ENCODE measurements around the gene LSAMP.

LSAMP gene

GRCh38 chr3:116179091-116179490 is 266.2 kb downstream of the LSAMP start:
- no peak overlapping the region for H3K4me2 ChIP-seq (ENCODE audit: low read depth, low read length, poor library complexity, severe bottlenecking)

GRCh38 chr3:116176974-116177555 is 268.2 kb downstream of the LSAMP start:
- Histone ChIP-seq H4K20me1 (ENCODE audit: insufficient read depth, low read length, poor library complexity, severe bottlenecking) (no peaks in the 10 kb centered on the region), H3K9me2 (replicated peaks; ENCODE audit: low read depth, low read length) (no peaks in the 10 kb centered on the region), H3K36me3 (ENCODE audit: insufficient read depth, low read length) (no peaks in the 10 kb centered on the region), H3K4me1 (ENCODE audit: insufficient read depth, low read length, poor library complexity, severe bottlenecking) (no peaks in the 10 kb centered on the region), H3K79me2 (ENCODE audit: insufficient read depth, low read length) (no peaks in the 10 kb centered on the region), H3K4me3 (ENCODE audit: low read length, poor library complexity, severe bottlenecking) (no peak overlapping the region), H3K9ac (ENCODE audit: low read depth, low read length, poor library complexity, severe bottlenecking) (no peak overlapping the region), H3K27me3 (ENCODE audit: insufficient read depth, low read length, poor library complexity, severe bottlenecking) (no peaks in the 10 kb centered on the region), H3K4me2 (ENCODE audit: low read depth, low read length, poor library complexity, severe bottlenecking) (no peak overlapping the region), H2AFZ (ENCODE audit: low read length) (no peak overlapping the region), H3F3A (ENCODE audit: low read depth) (no peaks in the 10 kb centered on the region), H3K9me3 (ENCODE audit: insufficient read depth, low read depth, low read length) (no peaks in the 10 kb centered on the region)
- TF ChIP-seq CTCF (conservative IDR thresholded peaks at IDR 0.05; ENCODE audit: low read length) (no peak), EZH2phosphoT487 (IDR thresholded peaks at IDR 0.05; ENCODE audit: borderline replicate concordance) (no peak)

More at GRCh38 chr3:116179091-116179490, 266.2 kb downstream of the LSAMP start:
- no peaks in the 10 kb centered on the region for H3K9me2 ChIP-seq (replicated peaks; ENCODE audit: low read depth, low read length)
- no peaks in the 10 kb centered on the region for H3K9me3 ChIP-seq (ENCODE audit: insufficient read depth, low read depth, low read length)
- H3K9ac ChIP-seq (ENCODE audit: low read depth, low read length, poor library complexity, severe bottlenecking) = no peak overlapping the region
- TF ChIP-seq CTCF (conservative IDR thresholded peaks at IDR 0.05; ENCODE audit: low read length) = no peak
- TF ChIP-seq EZH2phosphoT487 (IDR thresholded peaks at IDR 0.05; ENCODE audit: borderline replicate concordance) = no peak
- H2AFZ ChIP-seq (ENCODE audit: low read length) = no peak overlapping the region
- H3K4me1 ChIP-seq (ENCODE audit: insufficient read depth, low read length, poor library complexity, severe bottlenecking) = no peaks in the 10 kb centered on the region
- no peaks in the 10 kb centered on the region for H4K20me1 ChIP-seq (ENCODE audit: insufficient read depth, low read length, poor library complexity, severe bottlenecking)
- H3K4me3 ChIP-seq (ENCODE audit: low read length, poor library complexity, severe bottlenecking) = no peak overlapping the region
- H3F3A ChIP-seq (ENCODE audit: low read depth) = no peaks in the 10 kb centered on the region
- no peaks in the 10 kb centered on the region for H3K79me2 ChIP-seq (ENCODE audit: insufficient read depth, low read length)
- H3K27me3 ChIP-seq (ENCODE audit: insufficient read depth, low read length, poor library complexity, severe bottlenecking) = no peaks in the 10 kb centered on the region
- no peaks in the 10 kb centered on the region for H3K36me3 ChIP-seq (ENCODE audit: insufficient read depth, low read length)

GRCh38 chr3:116166121-116166520 is 279.2 kb downstream of the LSAMP start:
- Histone ChIP-seq H3K4me2 (ENCODE audit: low read depth, low read length, poor library complexity, severe bottlenecking) (no peak overlapping the region), H2AFZ (ENCODE audit: low read length) (no peak overlapping the region), H3K9ac (ENCODE audit: low read depth, low read length, poor library complexity, severe bottlenecking) (no peak overlapping the region), H3F3A (ENCODE audit: low read depth) (no peaks in the 10 kb centered on the region), H3K9me2 (replicated peaks; ENCODE audit: low read depth, low read length) (no peaks in the 10 kb centered on the region), H3K36me3 (ENCODE audit: insufficient read depth, low read length) (no peaks in the 10 kb centered on the region), H3K4me1 (ENCODE audit: insufficient read depth, low read length, poor library complexity, severe bottlenecking) (no peaks in the 10 kb centered on the region), H3K4me3 (ENCODE audit: low read length, poor library complexity, severe bottlenecking) (no peak overlapping the region), H3K27me3 (ENCODE audit: insufficient read depth, low read length, poor library complexity, severe bottlenecking) (no peaks in the 10 kb centered on the region), H3K9me3 (ENCODE audit: insufficient read depth, low read depth, low read length) (no peaks in the 10 kb centered on the region), H3K79me2 (ENCODE audit: insufficient read depth, low read length) (no peaks in the 10 kb centered on the region), H4K20me1 (ENCODE audit: insufficient read depth, low read length, poor library complexity, severe bottlenecking) (no peaks in the 10 kb centered on the region)
- TF ChIP-seq CTCF (conservative IDR thresholded peaks at IDR 0.05; ENCODE audit: low read length) = no peak
- no peak for TF ChIP-seq EZH2phosphoT487 (IDR thresholded peaks at IDR 0.05; ENCODE audit: borderline replicate concordance)
